ENCODE results near the gene RUNX3.

GRCh38 chr1:24899581-24900485, 30.2 kb downstream of the RUNX3 start:
- TF ChIP-seq EZH2 (IDR thresholded peaks at IDR 0.05) (no peak), POLR2AphosphoS5 (IDR thresholded peaks at IDR 0.05; ENCODE audit: borderline replicate concordance, low read depth, low read length) (peak; percentile 70), FOXP2 (optimal IDR thresholded peaks at IDR 0.05; ENCODE audit: control extremely low read depth, extremely low read length, insufficient read depth) (no peak)
